Peyer's patch (tissue), 4 donors: ENCODE data around the gene SLC7A9.
"Not testable (repeated sequence)": the region's sequence is repeated elsewhere in the genome, so short reads cannot be mapped to it uniquely, and the experiment has no call there.

ENCODE experiments used
- CTCF ChIP-seq, 6 experiments: fragments of 450-650 bp in 4 of 6; fragments of 200-600 bp in 2 of 6; sonication (generic) in 1 of 6; IDR thresholded peaks; one replicate each; pipeline ENCODE4 v1.5.1; 2017 to 2019; ENCODE audit warnings: antibody characterized with exemption in 6 of 6, mild to moderate bottlenecking in 3 of 6, moderate library complexity in 1 of 6
- POLR2A ChIP-seq, 2 donors: fragments of 450-650 bp; IDR thresholded peaks; one replicate each; pipeline ENCODE4 v1.5.1; 2017; ENCODE audit warnings: antibody characterized with exemption in 2 of 2, mild to moderate bottlenecking in 2 of 2, moderate library complexity in 2 of 2

- not testable (repeated sequence) for TF ChIP-seq CTCF, POLR2A (IDR thresholded peaks at IDR 0.05)
Measured at GRCh38 chr19:32832094-32832493, 37.5 kb downstream of the SLC7A9 start.
